Esophagus squamous epithelium (tissue), 5 donors: ENCODE measurements around the gene CDCA7L. TPM values are rescaled to one million over a fixed set of nuclear protein-coding genes. Genes with fewer than 3 reads are reported as not detected.

Source experiments
- DNase-seq: peaks from one replicate; lab custom pipeline; 2025; lab: John Stamatoyannopoulos, UW
- H3K27ac ChIP-seq, 4 donors: fragments of 200-600 bp; sonication (generic); one replicate each; pipeline ENCODE4 v1.5.1; 2016 to 2019; ENCODE audit warnings: mild to moderate bottlenecking in 1 of 4
- H3K27me3 ChIP-seq, 4 donors: fragments of 200-600 bp; sonication (generic); 1 replicate in 3 of 4; 2 replicates in 1 of 4; pipeline versions ENCODE4 v1.5.1 to v1.6.0; 2017 to 2021; ENCODE audit warnings: antibody characterized with exemption in 1 of 4
- H3K36me3 ChIP-seq, 3 donors: fragments of 200-600 bp; sonication (generic); one replicate each; pipeline ENCODE4 v1.5.1; 2016 to 2019
- H3K4me1 ChIP-seq, 3 donors: fragments of 200-600 bp; sonication (generic); one replicate each; pipeline ENCODE4 v1.5.1; 2017 to 2019
- H3K4me3 ChIP-seq, 4 donors: fragments of 200-600 bp; sonication (generic); 1 replicate in 3 of 4; 2 replicates in 1 of 4; pipeline ENCODE4 v1.5.1; 2016 to 2019; ENCODE audit warnings: mild to moderate bottlenecking in 2 of 4, moderate library complexity in 1 of 4
- H3K9me3 ChIP-seq, 3 donors: fragments of 200-600 bp; sonication (generic); one replicate each; pipeline ENCODE4 v1.5.1; 2016 to 2019
- CTCF ChIP-seq, 6 experiments: fragments of 450-650 bp in 4 of 6; fragments of 200-600 bp in 2 of 6; sonication (generic) in 2 of 6; IDR thresholded peaks; one replicate each; pipeline ENCODE4 v1.5.1; 2016 to 2019; ENCODE audit warnings: antibody characterized with exemption in 6 of 6, mild to moderate bottlenecking in 4 of 6, moderate library complexity in 4 of 6
- POLR2A ChIP-seq, 4 donors: fragments of 450-650 bp; IDR thresholded peaks; one replicate each; pipeline ENCODE4 v1.6.1; 2017; ENCODE audit warnings: antibody characterized with exemption in 4 of 4, mild to moderate bottlenecking in 4 of 4, moderate library complexity in 3 of 4
- WGBS, 2 donors: methylation state at CpG; one replicate each; pipeline ENCODE4 v1.1.5; 2018; 5-methylcytosine and 5-hydroxymethylcytosine counted together
- intact Hi-C: fragments of 100-400 bp; cut with DNase I; formaldehyde crosslinking; loops from one replicate; pipeline ENCODE4 v1.15.0; 2022
- total RNA-seq, 4 donors: library from RNA; depleted of rRNA; stranded (reverse); fragments of >200 nt; gene quantifications; one replicate each; pipeline ENCODE4 v1.1.0, GENCODE V29; 2016
- donor health status: DM: yes; HTN: yes; CAD: no.

The CDCA7L gene
- total RNA-seq, 4 donors from 2014 or later: 5.0 to 21.6 (median 12.8) TPM

GRCh38 chr7:21966271-21966670 is 20.6 kb upstream of the CDCA7L start:
- intact Hi-C loops: no loop called here
- 60 to 73% methylated on average over 1 of the region's 1 CpG for WGBS, 2 donors
- H3K4me3 ChIP-seq: no peak overlapping the region

GRCh38 chr7:21965291-21965690 is 19.6 kb upstream of the CDCA7L start:
- H3K27me3 ChIP-seq: no peaks in the 10 kb centered on the region
- no peak for DNase-seq
- no peaks in the 10 kb centered on the region for H3K4me1 ChIP-seq
- H3K36me3 ChIP-seq: no peaks in the 10 kb centered on the region
- intact Hi-C loops: no loop called here
- TF ChIP-seq POLR2A (IDR thresholded peaks at IDR 0.05) (no peak), CTCF (IDR thresholded peaks at IDR 0.05) (no peak)
- no peak overlapping the region for H3K27ac ChIP-seq
- WGBS, 2 donors: 53 to 67% methylated on average over 1 of the region's 1 CpG
- no peaks in the 10 kb centered on the region for H3K9me3 ChIP-seq
- no peak overlapping the region for H3K4me3 ChIP-seq

More at GRCh38 chr7:21966271-21966670, 20.6 kb upstream of the CDCA7L start:
- no peak for DNase-seq
- Histone ChIP-seq H3K9me3 (no peaks in the 10 kb centered on the region), H3K27ac (no peak overlapping the region), H3K4me1 (no peaks in the 10 kb centered on the region), H3K27me3 (no peaks in the 10 kb centered on the region), H3K36me3 (no peaks in the 10 kb centered on the region)
- TF ChIP-seq CTCF (IDR thresholded peaks at IDR 0.05) (no peak), POLR2A (IDR thresholded peaks at IDR 0.05) (no peak)

- H3K36me3 ChIP-seq: no peaks in the 10 kb centered on the region
- DNase-seq: no peak
- no peaks in the 10 kb centered on the region for H3K9me3 ChIP-seq
- H3K27me3 ChIP-seq: no peaks in the 10 kb centered on the region
- TF ChIP-seq CTCF (IDR thresholded peaks at IDR 0.05) (no peak), POLR2A (IDR thresholded peaks at IDR 0.05) (no peak)
- no peak overlapping the region for H3K27ac ChIP-seq
- H3K4me3 ChIP-seq: no peak overlapping the region
- WGBS, 2 donors: 79 to 85% methylated on average over 9 of the region's 9 CpGs
- no peaks in the 10 kb centered on the region for H3K4me1 ChIP-seq
- intact Hi-C loops: no loop called here
These were observed 17.0 kb upstream of the CDCA7L start for GRCh38 chr7:21962677-21963076.

- H3K4me1 ChIP-seq: no peaks in the 10 kb centered on the region
- H3K9me3 ChIP-seq: no peaks in the 10 kb centered on the region
- no peak overlapping the region for H3K27ac ChIP-seq
- no peaks in the 10 kb centered on the region for H3K27me3 ChIP-seq
- no peak for DNase-seq
- no peak overlapping the region for H3K4me3 ChIP-seq
- intact Hi-C loops: no loop called here
- WGBS, 2 donors: 73 to 86% methylated on average over 3 of the region's 3 CpGs
- TF ChIP-seq POLR2A (IDR thresholded peaks at IDR 0.05): no peak
- TF ChIP-seq CTCF (IDR thresholded peaks at IDR 0.05): no peak
- H3K36me3 ChIP-seq: no peaks in the 10 kb centered on the region
These were observed 15.2 kb upstream of the CDCA7L start for GRCh38 chr7:21960922-21961321.

- H3K36me3 ChIP-seq: no peaks in the 10 kb centered on the region
- no peak overlapping the region for H3K27ac ChIP-seq
- no peaks in the 10 kb centered on the region for H3K4me1 ChIP-seq
- intact Hi-C loops: no loop called here
- H3K27me3 ChIP-seq: no peaks in the 10 kb centered on the region
- H3K9me3 ChIP-seq: no peaks in the 10 kb centered on the region
- no peak for TF ChIP-seq POLR2A (IDR thresholded peaks at IDR 0.05)
- H3K4me3 ChIP-seq: no peak overlapping the region
- no peak for DNase-seq
- WGBS, 2 donors: 93 to 95% methylated on average over 3 of the region's 3 CpGs
These were observed 13.7 kb upstream of the CDCA7L start for GRCh38 chr7:21959387-21959776.

GRCh38 chr7:21953781-21954180 is 8.1 kb upstream of the CDCA7L start:
- intact Hi-C loops: no loop called here
- Histone ChIP-seq H3K9me3 (no peaks in the 10 kb centered on the region), H3K27me3 (no peaks in the 10 kb centered on the region), H3K27ac (no peak overlapping the region), H3K4me1 (no peaks in the 10 kb centered on the region), H3K36me3 (no peaks in the 10 kb centered on the region), H3K4me3 (no peak overlapping the region)
- no peak for DNase-seq
- TF ChIP-seq POLR2A (IDR thresholded peaks at IDR 0.05) (no peak), CTCF (IDR thresholded peaks at IDR 0.05) (no peak)
- 76 to 91% methylated on average over 3 of the region's 3 CpGs for WGBS, 2 donors
